Activated T-helper 1 cell treated with anti-CD3 and anti-CD28 coated beads, Interleukin-12 subunit alpha, Interleukin-12 subunit beta, Interleukin-2, Interleukin-4 antibody, amounts not matched to agents 30 ng/mL and 10 ng/mL and 1 ng/mL, durations not matched to agents 14 hours and 24 hours and 36 hours (primary cell): ENCODE results near the gene NRP1. TPM values are rescaled to one million over a fixed set of nuclear protein-coding genes. Genes with fewer than 3 reads are reported as not detected.
"Not testable (repeated sequence)": the region's sequence is repeated elsewhere in the genome, so short reads cannot be mapped to it uniquely, and the experiment has no call there.

Experiments used
- DNase-seq: peaks from one replicate; pipeline ENCODE4 v3.0.0; 2021; ENCODE audit warnings: low spot score
- H3K27ac Mint-ChIP-seq: one replicate; pipeline ENCODE4 v1.8.0; 2021; ENCODE audit warnings: mild to moderate bottlenecking, mixed read lengths
- H3K27me3 Mint-ChIP-seq: one replicate; pipeline ENCODE4 v1.8.0; 2022; ENCODE audit warnings: mild to moderate bottlenecking, moderate library complexity, mixed read lengths; ENCODE audit not compliant: insufficient read depth
- H3K36me3 Mint-ChIP-seq: one replicate; pipeline ENCODE4 v1.8.0; 2021; ENCODE audit warnings: low read depth, mixed read lengths
- H3K4me1 Mint-ChIP-seq: one replicate; pipeline ENCODE4 v1.8.0; 2021; ENCODE audit warnings: low read depth, mixed read lengths
- H3K4me3 Mint-ChIP-seq: one replicate; pipeline ENCODE4 v1.8.0; 2021; ENCODE audit warnings: mild to moderate bottlenecking, moderate library complexity, mixed read lengths
- H3K9me3 Mint-ChIP-seq: one replicate; pipeline ENCODE4 v1.8.0; 2021; ENCODE audit warnings: mixed read lengths
- intact Hi-C: fragments of 100-400 bp; cut with micrococcal nuclease; formaldehyde crosslinking; loops from one replicate; pipeline ENCODE4 v1.15.1; 2024
- total RNA-seq: library from RNA; stranded (reverse); gene quantifications from 2 replicates; pipeline ENCODE4 v1.2.3, GENCODE V29; 2022

Gene NRP1
- total RNA-seq, 1 donor from 2014 or later, result 1.2 TPM

DNA sequence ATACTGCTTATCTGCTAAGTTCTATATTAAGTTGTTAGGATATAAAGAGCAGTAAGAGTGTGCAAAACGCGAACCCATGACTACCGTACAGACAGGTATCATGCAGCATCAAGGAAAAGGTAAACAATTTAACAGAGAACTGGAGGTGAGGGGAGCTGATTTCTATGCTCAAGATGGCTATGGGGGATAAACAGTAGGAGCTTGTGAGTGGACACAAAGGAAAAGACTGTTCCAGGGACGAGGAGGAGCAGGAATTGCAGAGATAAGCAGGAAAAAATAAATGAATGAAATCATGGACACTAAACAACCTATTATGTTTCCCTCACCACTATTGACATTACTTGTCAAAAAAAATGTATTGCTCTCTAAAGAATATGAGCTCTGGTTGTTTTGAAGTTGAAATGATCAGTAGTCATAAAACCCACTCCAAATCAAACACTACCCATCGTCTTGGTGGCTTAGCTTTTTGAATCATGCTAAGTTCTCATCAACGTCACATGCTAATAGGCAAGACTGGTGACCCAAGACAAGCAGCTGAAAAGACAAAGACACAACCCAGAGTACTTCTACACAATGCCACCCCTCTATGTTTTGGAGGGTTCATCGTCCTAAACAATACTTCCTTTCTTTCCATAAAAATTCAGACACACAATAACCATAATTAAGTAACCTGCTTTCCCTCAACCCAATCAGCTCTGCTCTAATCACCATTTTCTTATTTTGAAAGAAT, 102.7 kb downstream of the NRP1 start:
- H3K36me3 Mint-ChIP-seq, result no peaks in the 10 kb centered on the region
- H3K9me3 Mint-ChIP-seq, result no peaks in the 10 kb centered on the region
- peaks cover 8% of the 10 kb centered on the region for H3K27me3 Mint-ChIP-seq
- no peaks in the 10 kb centered on the region for H3K4me1 Mint-ChIP-seq
- H3K4me3 Mint-ChIP-seq, result no peak overlapping the region
- H3K27ac Mint-ChIP-seq, result no peak overlapping the region
- intact Hi-C loops, result loop anchor here (5.0 kb wide), 1 partner anchor 41 kb away; no protein-coding TSS in a partner anchor
- DNase-seq, result no peak

DNA sequence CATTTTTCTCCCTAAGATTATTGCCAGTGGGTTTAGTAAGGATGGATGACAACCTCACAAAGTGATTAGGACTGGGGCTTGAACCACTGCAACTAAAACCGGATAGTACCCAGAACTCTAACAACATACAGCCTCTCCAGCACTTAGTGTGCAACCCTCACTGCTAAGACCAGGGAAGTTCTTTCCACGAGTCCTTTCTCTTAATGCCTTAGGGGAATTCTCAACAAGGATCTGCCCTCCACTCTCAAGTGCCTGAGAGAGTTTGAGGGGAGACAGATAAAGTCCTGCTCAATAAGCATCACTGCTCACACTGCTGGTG, 104.6 kb downstream of the NRP1 start:
- no peaks in the 10 kb centered on the region for H3K4me1 Mint-ChIP-seq
- intact Hi-C loops, result loop anchor here (5.0 kb wide), 1 partner anchor 42 kb away; no protein-coding TSS in a partner anchor
- peaks cover 7% of the 10 kb centered on the region for H3K27me3 Mint-ChIP-seq
- H3K4me3 Mint-ChIP-seq, result no peak overlapping the region
- DNase-seq, result no peak
- H3K9me3 Mint-ChIP-seq, result no peaks in the 10 kb centered on the region
- H3K27ac Mint-ChIP-seq, result no peak overlapping the region
- no peaks in the 10 kb centered on the region for H3K36me3 Mint-ChIP-seq

DNA sequence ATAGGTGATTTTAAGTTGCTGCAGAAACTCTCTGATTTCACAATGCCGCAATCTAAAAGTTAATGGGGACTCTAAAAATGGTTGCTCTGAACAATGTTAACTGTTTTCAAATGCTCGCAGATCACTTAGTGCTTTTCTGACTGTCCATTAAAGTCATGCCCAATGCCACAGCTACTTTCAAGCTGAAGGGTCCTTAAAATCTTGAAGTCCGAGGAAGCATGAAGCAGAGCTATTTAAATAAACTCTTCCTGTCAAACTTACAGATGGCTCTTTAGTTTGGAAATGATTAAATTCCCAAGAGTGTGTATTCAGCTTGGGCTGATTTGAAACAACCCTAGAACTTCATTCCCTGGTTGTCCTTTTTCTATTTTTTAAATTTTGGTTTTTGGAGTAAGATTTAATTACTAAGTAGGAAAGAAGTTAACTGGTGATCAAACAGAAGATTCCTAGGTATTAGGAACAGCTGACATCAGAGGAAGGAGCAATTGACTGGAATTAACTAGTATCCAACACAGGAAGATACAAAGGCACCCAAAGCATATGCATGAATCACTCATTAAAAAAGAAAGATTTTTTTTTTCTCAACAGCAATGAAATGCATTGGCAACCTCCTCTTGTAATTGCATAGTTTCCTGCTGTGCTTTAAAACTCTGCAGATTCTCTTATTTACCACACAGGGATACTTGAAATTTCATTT, 105.1 kb downstream of the NRP1 start:
- DNase-seq, result no peak

DNA sequence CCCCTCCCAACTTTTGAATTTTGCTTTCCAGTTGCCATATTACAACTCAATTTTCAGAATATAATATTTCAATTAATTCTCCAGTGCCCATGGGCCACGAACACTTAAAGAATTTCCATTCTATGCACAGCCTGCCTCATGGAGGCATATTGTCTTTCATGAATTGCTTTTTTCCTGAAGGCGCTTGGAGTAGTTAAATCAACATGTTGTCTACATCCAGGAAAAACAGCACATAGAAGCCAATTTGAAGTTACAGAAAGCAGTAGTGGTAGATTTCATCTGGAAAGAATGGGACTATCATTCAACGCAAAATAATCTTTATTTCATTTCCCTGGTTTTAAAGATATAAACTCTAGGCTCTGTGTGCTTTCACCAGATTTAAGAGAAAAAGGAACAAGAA, 106.0 kb downstream of the NRP1 start:
- peaks cover 4% of the 10 kb centered on the region for H3K27me3 Mint-ChIP-seq
- no peak for DNase-seq
- no peak overlapping the region for H3K4me3 Mint-ChIP-seq
- H3K27ac Mint-ChIP-seq, result no peak overlapping the region
- H3K4me1 Mint-ChIP-seq, result no peaks in the 10 kb centered on the region
- peaks cover 3% of the 10 kb centered on the region for H3K36me3 Mint-ChIP-seq
- intact Hi-C loops, result no loop called here
- H3K9me3 Mint-ChIP-seq, result no peaks in the 10 kb centered on the region

More for the DNA sequence above, 105.1 kb downstream of the NRP1 start:
- Mint-ChIP-seq H3K4me3 (no peak overlapping the region), H3K9me3 (no peaks in the 10 kb centered on the region), H3K27ac (no peak overlapping the region), H3K36me3 (peaks cover 3% of the 10 kb centered on the region), H3K4me1 (no peaks in the 10 kb centered on the region), H3K27me3 (peaks cover 4% of the 10 kb centered on the region)
- intact Hi-C loops, result no loop called here

DNA sequence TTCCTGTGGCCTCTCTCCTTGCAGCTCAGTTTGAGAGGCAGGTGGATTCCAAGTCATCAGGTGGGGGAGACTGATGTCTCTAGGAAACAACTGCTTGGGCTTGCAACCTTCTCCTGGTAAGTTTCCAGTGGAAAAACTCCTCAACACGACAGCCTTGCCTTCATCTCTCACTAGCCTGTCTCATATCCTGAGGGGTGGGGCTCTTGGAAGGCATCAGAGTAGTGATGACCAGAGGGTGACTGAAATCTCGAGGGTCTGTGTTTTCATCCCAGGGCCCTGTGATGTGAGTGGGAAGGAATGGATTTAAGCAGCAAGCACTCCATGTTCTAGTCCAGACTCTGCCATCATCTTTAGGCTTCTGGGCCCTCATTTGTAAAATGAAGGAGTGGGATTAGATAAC, 107.0 kb downstream of the NRP1 start:
- Mint-ChIP-seq H3K4me3 (no peak overlapping the region), H3K27me3 (peaks cover 4% of the 10 kb centered on the region), H3K27ac (no peak overlapping the region), H3K36me3 (peaks cover 3% of the 10 kb centered on the region), H3K4me1 (no peaks in the 10 kb centered on the region), H3K9me3 (no peaks in the 10 kb centered on the region)
- DNase-seq, result no peak
- intact Hi-C loops, result no loop called here

DNA sequence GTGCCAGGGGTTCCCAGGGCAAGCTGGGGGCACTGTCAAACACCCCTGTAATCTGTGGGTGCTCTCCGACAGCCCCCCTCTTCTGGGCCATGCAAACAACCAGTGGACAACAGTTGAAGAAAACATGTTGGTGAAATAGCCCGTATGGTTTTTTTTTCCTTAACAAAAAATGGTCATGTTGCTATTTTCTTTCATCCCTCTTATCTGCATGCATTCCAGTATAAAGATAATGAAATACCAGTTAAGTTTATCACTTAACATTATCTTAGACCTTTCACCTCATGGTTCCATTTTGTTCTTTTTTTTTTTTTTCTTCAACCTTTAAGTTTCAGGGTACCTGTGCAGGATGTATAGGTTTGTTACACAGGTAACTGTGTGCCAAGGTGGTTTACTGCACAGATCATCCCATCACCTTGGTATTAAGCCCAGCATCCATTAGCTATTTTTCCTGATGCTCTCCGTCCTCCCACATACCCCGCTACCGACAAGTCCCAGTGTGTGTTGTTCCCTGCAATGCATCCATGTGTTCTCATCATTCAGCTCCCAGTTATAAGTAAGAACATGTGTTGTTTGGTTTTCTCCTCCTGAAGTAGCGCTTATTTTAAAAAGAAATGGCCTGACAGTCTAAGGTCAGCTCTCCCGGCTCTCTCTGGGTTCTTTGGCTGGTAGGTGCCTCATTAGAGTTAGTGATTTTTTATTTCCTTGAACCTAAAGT, 110.1 kb downstream of the NRP1 start:
- Mint-ChIP-seq H3K9me3 (peaks cover 3% of the 10 kb centered on the region), H3K27ac (no peak overlapping the region), H3K4me1 (no peaks in the 10 kb centered on the region), H3K4me3 (no peak overlapping the region), H3K36me3 (peaks cover 3% of the 10 kb centered on the region), H3K27me3 (peaks cover 4% of the 10 kb centered on the region)
- intact Hi-C loops, result no loop called here
- DNase-seq, result no peak

DNA sequence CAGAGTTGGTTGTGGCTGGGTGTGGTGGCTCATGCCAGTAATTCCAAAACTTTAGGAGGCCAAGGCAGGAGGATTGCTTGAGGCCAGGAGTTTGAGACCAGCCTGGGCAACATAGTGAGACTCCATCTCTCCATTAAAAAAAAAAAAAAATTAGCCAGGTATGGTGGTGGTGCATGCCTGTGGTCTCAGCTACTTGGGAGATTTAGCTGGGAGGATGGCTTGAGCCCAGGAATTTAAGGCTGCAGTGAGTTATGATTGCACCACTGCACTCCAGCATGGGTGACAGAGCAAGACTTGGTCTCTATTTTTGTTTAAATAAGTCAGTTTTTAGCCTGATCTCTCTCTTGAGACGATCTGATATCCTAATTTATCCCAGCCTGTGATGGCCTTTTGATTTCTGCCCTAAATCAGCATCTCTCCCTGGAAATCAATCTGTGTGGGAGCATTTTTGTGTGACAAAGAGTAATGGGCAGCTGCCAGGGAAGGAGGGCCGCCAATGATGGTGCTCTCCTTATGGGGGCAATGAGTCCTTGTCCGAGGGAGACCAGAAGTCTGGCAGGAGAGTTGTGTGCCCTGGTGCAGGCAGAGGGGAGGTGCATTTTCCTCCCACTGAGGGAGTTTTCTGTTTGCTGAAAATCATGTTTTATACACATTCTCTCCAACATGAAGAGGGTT, 111.0 kb downstream of the NRP1 start:
- peaks cover 7% of the 10 kb centered on the region for H3K27me3 Mint-ChIP-seq
- H3K4me1 Mint-ChIP-seq, result no peaks in the 10 kb centered on the region
- no peak for DNase-seq
- no peak overlapping the region for H3K4me3 Mint-ChIP-seq
- no peak overlapping the region for H3K27ac Mint-ChIP-seq
- peaks cover 3% of the 10 kb centered on the region for H3K36me3 Mint-ChIP-seq
- intact Hi-C loops, result no loop called here
- peaks cover 3% of the 10 kb centered on the region for H3K9me3 Mint-ChIP-seq

DNA sequence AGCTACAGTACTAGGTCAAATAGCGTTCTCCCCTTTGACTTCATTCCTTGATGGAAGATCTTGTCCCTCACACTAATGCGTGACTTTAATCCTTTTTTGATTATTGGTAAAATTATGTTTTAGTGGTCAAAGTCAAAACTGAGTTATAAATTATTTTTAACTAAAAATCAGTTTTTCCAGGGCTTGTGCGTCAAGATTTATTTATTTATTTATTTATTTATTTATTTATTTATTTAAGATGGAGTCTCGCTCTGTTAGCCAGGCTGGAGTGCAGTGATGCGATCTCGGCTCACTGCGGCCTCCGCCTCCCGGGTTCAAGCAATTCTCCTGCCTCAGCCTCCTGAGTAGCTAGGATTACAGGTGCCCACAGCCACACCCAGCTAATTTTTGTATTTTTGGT, 112.2 kb downstream of the NRP1 start:
- H3K36me3 Mint-ChIP-seq, H3K27ac Mint-ChIP-seq, H3K4me1 Mint-ChIP-seq, H3K4me3 Mint-ChIP-seq, H3K27me3 Mint-ChIP-seq, DNase-seq, H3K9me3 Mint-ChIP-seq, intact Hi-C loops: not testable (repeated sequence)

DNA sequence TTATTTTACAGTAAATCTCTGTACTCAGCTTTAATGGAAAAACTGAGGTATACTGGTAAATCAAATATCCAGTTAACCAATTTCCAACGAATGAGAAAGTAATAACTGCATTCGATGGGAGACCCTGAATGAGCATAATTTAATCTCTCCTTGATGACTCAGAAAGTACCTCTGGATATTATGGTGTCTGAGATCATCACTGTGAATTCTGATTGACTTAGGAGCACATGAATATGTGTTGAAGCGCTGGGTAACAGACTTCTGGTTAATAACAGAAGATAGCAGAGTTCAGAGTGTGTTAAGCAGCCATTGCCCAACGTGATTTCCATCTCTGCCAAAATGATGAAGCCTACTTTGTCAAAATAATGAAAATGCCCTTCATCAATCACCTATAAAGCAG, 116.6 kb downstream of the NRP1 start:
- Mint-ChIP-seq H3K36me3 (no peaks in the 10 kb centered on the region), H3K9me3 (peaks cover 7% of the 10 kb centered on the region), H3K4me1 (peaks cover 18% of the 10 kb centered on the region), H3K27ac (no peak overlapping the region), H3K27me3 (peaks cover 3% of the 10 kb centered on the region), H3K4me3 (no peak overlapping the region)
- intact Hi-C loops, result no loop called here
- no peak for DNase-seq

DNA sequence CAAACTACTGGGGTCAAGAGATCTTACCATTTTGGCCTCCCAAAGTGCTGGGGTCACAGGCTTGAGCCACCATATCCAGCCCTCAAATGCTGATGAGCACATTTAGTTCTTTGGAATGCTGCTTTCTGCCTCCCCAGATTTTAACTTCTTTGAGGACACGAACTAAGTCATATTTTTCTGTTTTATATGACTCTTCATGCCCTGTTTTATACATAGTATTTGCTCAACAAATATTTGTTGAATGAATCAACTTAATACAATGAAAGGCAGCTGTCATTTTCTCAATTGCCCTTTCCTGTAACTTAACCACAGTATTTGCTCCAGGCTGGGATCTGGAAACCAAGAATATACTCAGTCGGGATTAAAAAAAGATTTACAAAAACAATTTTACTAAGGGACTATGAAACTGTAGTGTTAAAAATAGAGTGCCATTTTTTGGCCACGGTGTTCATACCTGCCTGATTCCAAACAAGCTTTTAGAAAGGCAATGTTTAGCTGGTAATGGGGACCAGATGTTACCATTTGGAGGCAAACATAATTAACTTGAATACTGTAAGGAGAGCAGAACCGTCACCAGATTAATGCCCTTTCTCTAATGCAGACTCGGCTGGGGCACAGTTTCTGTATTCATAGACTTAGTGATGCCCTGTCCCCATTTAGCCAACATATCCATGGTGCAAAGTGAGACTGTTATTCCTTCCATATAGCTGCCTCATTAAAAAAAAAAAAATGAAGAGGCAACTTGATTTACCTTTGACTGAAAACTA, 117.6 kb downstream of the NRP1 start:
- intact Hi-C loops, result no loop called here
- H3K27me3 Mint-ChIP-seq, result peaks cover 3% of the 10 kb centered on the region
- H3K36me3 Mint-ChIP-seq, result no peaks in the 10 kb centered on the region
- no peak overlapping the region for H3K4me3 Mint-ChIP-seq
- H3K4me1 Mint-ChIP-seq, result peaks cover 18% of the 10 kb centered on the region
- DNase-seq, result no peak
- H3K9me3 Mint-ChIP-seq, result peaks cover 7% of the 10 kb centered on the region
- no peak overlapping the region for H3K27ac Mint-ChIP-seq

DNA sequence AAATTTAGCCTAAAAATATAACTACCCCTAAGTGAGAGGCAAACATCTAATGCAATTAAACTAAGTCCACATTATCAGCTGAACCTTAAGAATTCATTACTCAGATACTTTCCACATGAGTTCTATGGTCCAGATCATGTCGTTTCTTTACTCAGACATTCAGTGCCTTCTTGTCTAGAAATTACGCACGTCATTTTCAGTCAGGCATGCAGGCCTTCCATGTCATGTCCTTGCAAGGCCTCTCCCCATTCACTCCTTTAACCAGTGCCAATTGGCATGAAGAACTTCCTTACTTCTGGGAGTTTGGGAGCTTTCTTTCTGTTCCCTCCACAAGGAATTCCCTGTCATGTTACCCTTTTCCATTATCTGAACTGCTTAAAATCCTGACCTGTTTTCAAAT, 118.8 kb downstream of the NRP1 start:
- Mint-ChIP-seq H3K9me3 (peaks cover 4% of the 10 kb centered on the region), H3K4me1 (peaks cover 28% of the 10 kb centered on the region), H3K4me3 (no peak overlapping the region), H3K36me3 (no peaks in the 10 kb centered on the region), H3K27me3 (peaks cover 3% of the 10 kb centered on the region), H3K27ac (no peak overlapping the region)
- intact Hi-C loops, result loop anchor here (2.0 kb wide), 2 partner anchors 23 to 33 kb away; no protein-coding TSS in a partner anchor
- DNase-seq, result no peak

DNA sequence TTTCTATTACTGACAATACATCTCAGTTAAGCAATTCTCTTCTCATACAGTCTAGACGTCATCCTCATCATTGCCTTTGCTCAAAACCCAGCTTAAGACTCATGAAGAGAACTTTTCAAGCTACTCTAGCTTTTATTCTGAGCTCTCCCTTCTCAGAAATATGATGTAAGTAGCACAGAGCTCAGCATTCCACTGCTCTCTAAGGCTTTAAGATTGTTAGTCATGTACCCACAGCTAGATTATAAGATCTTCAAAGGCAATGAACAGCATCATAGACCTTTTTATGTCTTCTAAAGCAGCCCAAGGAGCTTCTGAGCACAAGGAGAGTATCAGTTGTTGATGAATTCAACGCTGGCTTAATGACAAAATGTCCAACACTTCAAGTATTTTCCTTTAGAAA, 119.3 kb downstream of the NRP1 start:
- H3K9me3 Mint-ChIP-seq, result peaks cover 4% of the 10 kb centered on the region
- peaks cover 3% of the 10 kb centered on the region for H3K27me3 Mint-ChIP-seq
- H3K36me3 Mint-ChIP-seq, result no peaks in the 10 kb centered on the region
- intact Hi-C loops, result loop anchor here (2.0 kb wide), 2 partner anchors 22 to 34 kb away; no protein-coding TSS in a partner anchor
- DNase-seq, result no peak
- no peak overlapping the region for H3K27ac Mint-ChIP-seq
- H3K4me3 Mint-ChIP-seq, result no peak overlapping the region
- H3K4me1 Mint-ChIP-seq, result peaks cover 30% of the 10 kb centered on the region
